Smooth muscle cell (in vitro differentiated cells): ENCODE results near the gene FXR1. TPM values are rescaled to one million over a fixed set of nuclear protein-coding genes. Genes with fewer than 3 reads are reported as not detected.
"Not testable (repeated sequence)": the region's sequence is repeated elsewhere in the genome, so short reads cannot be mapped to it uniquely, and the experiment has no call there.

ENCODE experiments used
- DNase-seq: peaks from one replicate; lab custom pipeline; 2025; ENCODE audit not compliant: unreplicated experiment; lab: John Stamatoyannopoulos, UW
- H2AFZ ChIP-seq: fragments of 200-600 bp; sonication (generic); 2 replicates; pipeline ENCODE4 v1.6.0; 2016; ENCODE audit warnings: antibody characterized with exemption, low read depth, mild to moderate bottlenecking
- H3F3A ChIP-seq: fragments of 200-600 bp; sonication (generic); 2 replicates; pipeline ENCODE4 v1.6.0; 2017; ENCODE audit warnings: antibody characterized with exemption, low read depth
- H3K27ac ChIP-seq: fragments of 200-600 bp; sonication (generic); 2 replicates; pipeline ENCODE4 v1.5.1; 2016; ENCODE audit warnings: low read depth, mild to moderate bottlenecking
- H3K27me3 ChIP-seq: fragments of 200-600 bp; sonication (generic); 2 replicates; pipeline ENCODE4 v1.6.1; 2016; ENCODE audit warnings: low read depth, mild to moderate bottlenecking
- H3K36me3 ChIP-seq: fragments of 200-600 bp; sonication (generic); 2 replicates; pipeline ENCODE4 v1.5.1; 2016; ENCODE audit warnings: low read depth
- H3K4me1 ChIP-seq: fragments of 200-600 bp; sonication (generic); 2 replicates; pipeline ENCODE4 v1.5.1; 2016; ENCODE audit warnings: low read depth
- H3K4me2 ChIP-seq: fragments of 200-600 bp; sonication (generic); 2 replicates; pipeline ENCODE4 v1.6.0; 2016; ENCODE audit warnings: mild to moderate bottlenecking
- H3K4me3 ChIP-seq: fragments of 200-600 bp; sonication (generic); 2 replicates; pipeline ENCODE4 v1.5.1; 2016; ENCODE audit warnings: mild to moderate bottlenecking
- H3K79me2 ChIP-seq: fragments of 200-600 bp; sonication (generic); 2 replicates; pipeline ENCODE4 v1.6.0; 2016; ENCODE audit warnings: low read depth, mild to moderate bottlenecking
- H3K9ac ChIP-seq: fragments of 200-600 bp; sonication (generic); 2 replicates; pipeline ENCODE4 v1.6.0; 2016; ENCODE audit warnings: low read depth
- H3K9me3 ChIP-seq: fragments of 200-600 bp; sonication (generic); replicated peaks from 2 replicates; pipeline ENCODE4 v1.5.1; 2016; ENCODE audit warnings: low read depth
- H4K20me1 ChIP-seq: fragments of 200-600 bp; sonication (generic); 2 replicates; pipeline ENCODE4 v1.6.0; 2016; ENCODE audit warnings: low read depth
- CTCF ChIP-seq: fragments of 200-600 bp; sonication (generic); IDR thresholded peaks from 2 replicates; pipeline ENCODE4 v1.5.1; 2017; ENCODE audit warnings: borderline replicate concordance, mild to moderate bottlenecking, antibody characterized with exemption; ENCODE audit not compliant: insufficient read depth, poor library complexity, severe bottlenecking
- WGBS: methylation state at CpG from one replicate; pipeline ENCODE4 v1.1.7; 2016; ENCODE audit warnings: low lambda C conversion rate; 5-methylcytosine and 5-hydroxymethylcytosine counted together
- polyA plus RNA-seq: library from polyadenylated mRNA; unstranded; fragments of >200 nt; fragmentation: Nextera tagmentation; extraction: Ambion mirVana; gene quantifications from 2 replicates; pipeline ENCODE4 v1.2.1, GENCODE V29; 2016
- total RNA-seq: library from RNA; depleted of rRNA; stranded (reverse); fragments of >200 nt; gene quantifications from 2 replicates; pipeline ENCODE4 v1.2.3, GENCODE V29; 2014

FXR1 gene
- total and polyA plus RNA-seq, 2 experiments from 2014 or later = 51.0 to 130 TPM

GRCh38 chr3:180981912-180982311 lies 69.4 kb downstream of the FXR1 start:
- no peak for TF ChIP-seq CTCF
- no peak overlapping the region for H3K4me3 ChIP-seq
- H3K36me3 ChIP-seq = no peaks in the 10 kb centered on the region
- H4K20me1 ChIP-seq = no peaks in the 10 kb centered on the region
- H3F3A ChIP-seq = peaks cover 36% of the 10 kb centered on the region
- H3K9me3 ChIP-seq = no peaks in the 10 kb centered on the region
- H3K9ac ChIP-seq = no peak overlapping the region
- WGBS = 75% methylated on average over 2 of the region's 2 CpGs
- H3K79me2 ChIP-seq = no peaks in the 10 kb centered on the region
- no peak overlapping the region for H2AFZ ChIP-seq
- no peak for DNase-seq
- H3K27ac ChIP-seq = no peak overlapping the region
- H3K4me2 ChIP-seq = no peak overlapping the region
- H3K4me1 ChIP-seq = no peaks in the 10 kb centered on the region
- H3K27me3 ChIP-seq = no peaks in the 10 kb centered on the region

- H3K4me1 ChIP-seq = peaks cover 2% of the 10 kb centered on the region
- no peaks in the 10 kb centered on the region for H4K20me1 ChIP-seq
- H3K36me3 ChIP-seq = no peaks in the 10 kb centered on the region
- H2AFZ ChIP-seq = no peak overlapping the region
- no peak overlapping the region for H3K9ac ChIP-seq
- no peak for TF ChIP-seq CTCF
- H3F3A ChIP-seq = peaks cover 26% of the 10 kb centered on the region
- H3K4me3 ChIP-seq = no peak overlapping the region
- no peak for DNase-seq
- H3K9me3 ChIP-seq = no peaks in the 10 kb centered on the region
- H3K4me2 ChIP-seq = no peak overlapping the region
- 91% methylated on average over 2 of the region's 2 CpGs for WGBS
- peaks cover 1% of the 10 kb centered on the region for H3K79me2 ChIP-seq
- peak overlapping the region; percentile 5 for H3K27ac ChIP-seq
- H3K27me3 ChIP-seq = no peaks in the 10 kb centered on the region
These were observed 70.7 kb downstream of the FXR1 start for GRCh38 chr3:180983136-180983535.

- not testable (repeated sequence) for H3K36me3 ChIP-seq, H3K4me3 ChIP-seq, H4K20me1 ChIP-seq, H3K27me3 ChIP-seq, DNase-seq, H2AFZ ChIP-seq, H3K4me1 ChIP-seq, H3K9ac ChIP-seq, H3K4me2 ChIP-seq, H3K9me3 ChIP-seq, H3K79me2 ChIP-seq
- WGBS = 74% methylated on average over 10 of the region's 10 CpGs
- peak overlapping the region; percentile 23 for H3K27ac ChIP-seq
- peaks cover 14% of the 10 kb centered on the region for H3F3A ChIP-seq
These were observed 73.9 kb downstream of the FXR1 start for GRCh38 chr3:180986366-180986765.

GRCh38 chr3:180987344-180987743 lies 74.9 kb downstream of the FXR1 start:
- no peaks in the 10 kb centered on the region for H4K20me1 ChIP-seq
- H3K79me2 ChIP-seq = peaks cover 5% of the 10 kb centered on the region
- TF ChIP-seq CTCF = no peak
- H3F3A ChIP-seq = peaks cover 14% of the 10 kb centered on the region
- H3K27me3 ChIP-seq = no peaks in the 10 kb centered on the region
- H2AFZ ChIP-seq = no peak overlapping the region
- H3K9me3 ChIP-seq = no peaks in the 10 kb centered on the region
- H3K4me1 ChIP-seq = peaks cover 5% of the 10 kb centered on the region
- no peak overlapping the region for H3K27ac ChIP-seq
- H3K36me3 ChIP-seq = no peaks in the 10 kb centered on the region
- H3K9ac ChIP-seq = no peak overlapping the region
- WGBS = 100% methylated on average over 2 of the region's 2 CpGs
- no peak for DNase-seq
- no peak overlapping the region for H3K4me2 ChIP-seq
- no peak overlapping the region for H3K4me3 ChIP-seq
